Esophagus squamous epithelium (tissue), 4 donors: ENCODE results near the gene TBC1D19.

Source experiments
- POLR2A ChIP-seq, 4 donors: fragments of 450-650 bp; IDR thresholded peaks; one replicate each; pipeline ENCODE4 v1.6.1; 2017; ENCODE audit warnings: antibody characterized with exemption in 4 of 4, mild to moderate bottlenecking in 4 of 4, moderate library complexity in 3 of 4
- TF ChIP-seq, protein P1 (sequence below), 6 experiments: fragments of 450-650 bp in 4 of 6; fragments of 200-600 bp in 2 of 6; sonication (generic) in 2 of 6; IDR thresholded peaks; one replicate each; pipeline ENCODE4 v1.5.1; 2016 to 2019; ENCODE audit warnings: antibody characterized with exemption in 6 of 6, mild to moderate bottlenecking in 4 of 6, moderate library complexity in 4 of 6

DNA sequence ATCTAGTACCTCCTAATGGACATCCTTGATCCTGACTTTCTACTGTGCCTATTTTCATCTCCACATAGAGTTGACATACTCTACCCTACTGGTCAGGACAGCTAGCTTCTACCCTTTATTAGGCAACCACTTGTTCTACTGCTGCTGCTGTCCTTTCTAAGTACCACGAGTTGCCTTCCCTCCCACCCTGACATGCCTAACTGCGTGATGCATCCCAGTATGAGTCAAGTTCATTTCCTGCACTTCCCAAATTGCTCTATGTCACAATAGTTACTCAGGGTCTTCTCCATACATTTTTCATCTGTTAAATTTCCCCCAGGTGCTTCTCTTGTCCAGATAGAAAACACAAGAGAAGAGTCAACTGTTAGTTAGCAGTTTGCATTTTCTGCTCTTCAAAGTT lies 133.4 kb downstream of the TBC1D19 start:
- TF ChIP-seq, protein P1, sequence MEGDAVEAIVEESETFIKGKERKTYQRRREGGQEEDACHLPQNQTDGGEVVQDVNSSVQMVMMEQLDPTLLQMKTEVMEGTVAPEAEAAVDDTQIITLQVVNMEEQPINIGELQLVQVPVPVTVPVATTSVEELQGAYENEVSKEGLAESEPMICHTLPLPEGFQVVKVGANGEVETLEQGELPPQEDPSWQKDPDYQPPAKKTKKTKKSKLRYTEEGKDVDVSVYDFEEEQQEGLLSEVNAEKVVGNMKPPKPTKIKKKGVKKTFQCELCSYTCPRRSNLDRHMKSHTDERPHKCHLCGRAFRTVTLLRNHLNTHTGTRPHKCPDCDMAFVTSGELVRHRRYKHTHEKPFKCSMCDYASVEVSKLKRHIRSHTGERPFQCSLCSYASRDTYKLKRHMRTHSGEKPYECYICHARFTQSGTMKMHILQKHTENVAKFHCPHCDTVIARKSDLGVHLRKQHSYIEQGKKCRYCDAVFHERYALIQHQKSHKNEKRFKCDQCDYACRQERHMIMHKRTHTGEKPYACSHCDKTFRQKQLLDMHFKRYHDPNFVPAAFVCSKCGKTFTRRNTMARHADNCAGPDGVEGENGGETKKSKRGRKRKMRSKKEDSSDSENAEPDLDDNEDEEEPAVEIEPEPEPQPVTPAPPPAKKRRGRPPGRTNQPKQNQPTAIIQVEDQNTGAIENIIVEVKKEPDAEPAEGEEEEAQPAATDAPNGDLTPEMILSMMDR (IDR thresholded peaks at IDR 0.05) = no peak
- no peak for TF ChIP-seq POLR2A (IDR thresholded peaks at IDR 0.05)
